Ovary (tissue), 3 donors: ENCODE results near the gene SIL1.

Source experiments
- EP300 ChIP-seq: sonication (generic); formaldehyde crosslinking; IDR thresholded peaks from one replicate; pipeline ENCODE4 v1.6.1; 2017; ENCODE audit warnings: antibody characterized with exemption
- POLR2A ChIP-seq: fragments of 450-650 bp; IDR thresholded peaks from one replicate; pipeline ENCODE4 v1.6.1; 2017; ENCODE audit warnings: antibody characterized with exemption, mild to moderate bottlenecking, moderate library complexity
- TF ChIP-seq, protein P1 (sequence below), 3 donors: fragments of 450-650 bp in 2 of 3; fragments of 200-600 bp in 1 of 3; IDR thresholded peaks; one replicate each; pipeline versions ENCODE4 v1.5.1 to v1.8.0; 2016 to 2022; ENCODE audit warnings: antibody characterized with exemption in 3 of 3, mild to moderate bottlenecking in 1 of 3
- donor health status: DM: no; HTN: no; CAD: no.

DNA sequence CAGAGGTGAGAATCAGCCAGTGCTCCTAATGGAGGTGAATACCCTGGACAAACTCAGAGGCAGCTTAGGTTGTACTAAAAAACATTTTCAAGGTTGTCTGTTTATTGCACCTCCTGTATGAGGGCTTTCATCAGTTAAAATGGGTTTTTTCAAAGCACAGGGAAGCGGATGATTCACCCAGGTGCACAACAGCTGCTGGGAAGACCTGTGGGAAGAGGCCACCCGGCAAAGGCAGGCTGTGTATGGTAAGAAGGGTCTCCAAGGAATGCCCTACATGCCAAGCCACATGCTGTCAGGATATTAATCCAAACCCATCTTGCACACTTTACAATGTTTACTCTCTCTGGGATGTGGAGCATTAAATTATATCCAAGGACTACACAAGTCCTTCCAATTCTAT, 14.7 kb downstream of the SIL1 start:
- TF ChIP-seq, protein P1, sequence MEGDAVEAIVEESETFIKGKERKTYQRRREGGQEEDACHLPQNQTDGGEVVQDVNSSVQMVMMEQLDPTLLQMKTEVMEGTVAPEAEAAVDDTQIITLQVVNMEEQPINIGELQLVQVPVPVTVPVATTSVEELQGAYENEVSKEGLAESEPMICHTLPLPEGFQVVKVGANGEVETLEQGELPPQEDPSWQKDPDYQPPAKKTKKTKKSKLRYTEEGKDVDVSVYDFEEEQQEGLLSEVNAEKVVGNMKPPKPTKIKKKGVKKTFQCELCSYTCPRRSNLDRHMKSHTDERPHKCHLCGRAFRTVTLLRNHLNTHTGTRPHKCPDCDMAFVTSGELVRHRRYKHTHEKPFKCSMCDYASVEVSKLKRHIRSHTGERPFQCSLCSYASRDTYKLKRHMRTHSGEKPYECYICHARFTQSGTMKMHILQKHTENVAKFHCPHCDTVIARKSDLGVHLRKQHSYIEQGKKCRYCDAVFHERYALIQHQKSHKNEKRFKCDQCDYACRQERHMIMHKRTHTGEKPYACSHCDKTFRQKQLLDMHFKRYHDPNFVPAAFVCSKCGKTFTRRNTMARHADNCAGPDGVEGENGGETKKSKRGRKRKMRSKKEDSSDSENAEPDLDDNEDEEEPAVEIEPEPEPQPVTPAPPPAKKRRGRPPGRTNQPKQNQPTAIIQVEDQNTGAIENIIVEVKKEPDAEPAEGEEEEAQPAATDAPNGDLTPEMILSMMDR (IDR thresholded peaks at IDR 0.05): no peak
- TF ChIP-seq POLR2A: no peak
- TF ChIP-seq EP300: no peak
